Karpas-422 (cell line): ENCODE data around the gene FBXL22. TPM values are rescaled to one million over a fixed set of nuclear protein-coding genes. Genes with fewer than 3 reads are reported as not detected.
A peak's percentile ranks its signal among the peaks of the same experiment; 100 is the strongest.
"Not testable (repeated sequence)": the region's sequence is repeated elsewhere in the genome, so short reads cannot be mapped to it uniquely, and the experiment has no call there.

Experiments
- DNase-seq: peaks from one replicate; pipeline ENCODE4 v3.0.0-alpha.2; 2015
- H2AFZ ChIP-seq: fragments of 200-600 bp; sonication (generic); 2 replicates; pipeline ENCODE4 v1.6.1; 2014; ENCODE audit warnings: antibody characterized with exemption, low read length, mixed read lengths
- H3K27ac ChIP-seq: fragments of 200-600 bp; sonication (generic); 2 replicates; pipeline ENCODE4 v1.5.1; 2014; ENCODE audit warnings: mild to moderate bottlenecking, low read length, moderate library complexity
- H3K27me3 ChIP-seq: fragments of 200-600 bp; sonication (generic); 2 replicates; pipeline ENCODE4 v1.6.1; 2014; ENCODE audit warnings: low read length, mixed read lengths
- H3K36me3 ChIP-seq: fragments of 200-600 bp; sonication (generic); 2 replicates; pipeline ENCODE4 v1.6.1; 2014; ENCODE audit warnings: low read length, mixed read lengths; ENCODE audit not compliant: insufficient read depth
- H3K4me1 ChIP-seq: fragments of 200-600 bp; sonication (generic); 2 replicates; pipeline ENCODE4 v1.6.1; 2014; ENCODE audit warnings: mild to moderate bottlenecking, low read length, mixed read lengths
- H3K4me2 ChIP-seq: fragments of 200-600 bp; sonication (generic); 2 replicates; pipeline ENCODE4 v1.6.1; 2014; ENCODE audit warnings: low read length, low read depth, mild to moderate bottlenecking; ENCODE audit not compliant: poor library complexity, severe bottlenecking
- H3K4me3 ChIP-seq: fragments of 200-600 bp; sonication (generic); 2 replicates; pipeline ENCODE4 v1.5.1; 2014; ENCODE audit warnings: mild to moderate bottlenecking, antibody characterized with exemption, low read length, mixed read lengths
- H3K79me2 ChIP-seq: fragments of 200-600 bp; sonication (generic); 2 replicates; pipeline ENCODE4 v1.6.1; 2014; ENCODE audit warnings: mild to moderate bottlenecking, low read length, mixed read lengths
- H3K9ac ChIP-seq: fragments of 200-600 bp; sonication (generic); 2 replicates; pipeline ENCODE4 v1.6.0; 2014; ENCODE audit warnings: low read length
- H3K9me2 ChIP-seq: fragments of 200-600 bp; sonication (generic), shearing (Covaris generic); replicated peaks from 2 replicates; pipeline ENCODE4 v1.6.0; 2014; ENCODE audit warnings: mild to moderate bottlenecking, low read length, moderate library complexity; ENCODE audit not compliant: insufficient read depth
- H3K9me3 ChIP-seq: fragments of 300-700, 200-600 bp; sonication (generic); 2 replicates; pipeline ENCODE4 v1.6.1; 2014; ENCODE audit warnings: low read length, mixed read lengths
- H4K20me1 ChIP-seq: fragments of 200-600 bp; sonication (generic); 2 replicates; pipeline ENCODE4 v1.6.1; 2014; ENCODE audit warnings: mild to moderate bottlenecking, antibody characterized with exemption, low read length, low read depth; ENCODE audit not compliant: insufficient read depth
- total RNA-seq: library from RNA; depleted of rRNA; stranded (reverse); fragments of >200 nt; shearing (Covaris generic); gene quantifications from 2 replicates; pipeline ENCODE4 v1.2.3, GENCODE V29; 2014; ENCODE audit warnings: low replicate concordance

Gene FBXL22
- total RNA-seq, 1 experiment from 2014 or later: 0.15 TPM

DNA sequence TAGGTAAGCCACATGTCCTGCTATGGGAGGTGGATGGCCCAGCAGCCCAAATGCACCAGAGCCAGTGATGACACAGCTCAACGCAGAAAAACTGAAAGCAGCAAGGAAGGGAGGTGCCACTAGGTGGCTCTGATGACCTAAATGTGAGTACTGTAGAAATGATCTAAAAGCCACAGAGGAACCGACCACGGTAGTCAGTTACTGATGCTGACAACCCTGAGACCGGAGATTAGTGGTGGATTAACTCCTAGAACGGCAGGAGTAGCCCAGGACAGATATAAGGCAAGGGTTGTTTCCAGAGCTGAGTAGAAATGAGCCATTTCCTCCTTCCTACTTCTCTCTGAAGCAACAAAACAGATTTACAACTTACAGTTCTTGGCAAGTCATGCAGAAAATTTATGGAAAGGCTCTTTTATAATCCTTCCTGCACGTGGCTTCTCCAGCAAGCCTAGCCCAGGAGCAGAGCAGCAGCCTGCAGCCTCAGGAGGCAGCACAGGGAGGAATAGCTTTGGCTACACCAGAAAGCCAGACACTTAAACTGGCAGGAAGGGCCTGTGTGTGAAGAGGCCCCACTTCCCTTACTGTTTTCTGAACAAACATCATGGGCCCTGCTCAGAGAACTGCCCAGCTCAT lies 13.1 kb downstream of the FBXL22 start:
- H3K79me2 ChIP-seq: peaks cover 3% of the 10 kb centered on the region; the same call in 1 of the 2 replicates
- no peak overlapping the region for H2AFZ ChIP-seq
- peaks cover 6% of the 10 kb centered on the region; the same call in 1 of the 2 replicates for H4K20me1 ChIP-seq
- H3K4me1 ChIP-seq: peaks cover 29% of the 10 kb centered on the region
- no peak overlapping the region for H3K4me3 ChIP-seq
- peak overlapping the region; percentile 30 for H3K9ac ChIP-seq
- peak overlapping the region; percentile 69 for H3K27ac ChIP-seq
- H3K27me3 ChIP-seq: no peaks in the 10 kb centered on the region
- no peaks in the 10 kb centered on the region for H3K9me2 ChIP-seq
- peak; percentile 91 for DNase-seq
- H3K36me3 ChIP-seq: peaks cover 31% of the 10 kb centered on the region
- H3K9me3 ChIP-seq: no peaks in the 10 kb centered on the region
- H3K4me2 ChIP-seq: peak overlapping the region; percentile 34

GRCh38 chr15:63611177-63611576 lies 14.0 kb downstream of the FBXL22 start:
- Histone ChIP-seq H3K9me2 (no peaks in the 10 kb centered on the region), H3K4me1 (peaks cover 22% of the 10 kb centered on the region), H3K27me3 (no peaks in the 10 kb centered on the region), H4K20me1 (peaks cover 6% of the 10 kb centered on the region; the same call in 1 of the 2 replicates), H3K36me3 (peaks cover 37% of the 10 kb centered on the region), H3K27ac (peak overlapping the region; percentile 69), H2AFZ (no peak overlapping the region), H3K79me2 (peaks cover 3% of the 10 kb centered on the region; the same call in 1 of the 2 replicates), H3K4me3 (no peak overlapping the region), H3K4me2 (no peak overlapping the region), H3K9ac (peak overlapping the region; percentile 30; the same call in 1 of the 2 replicates), H3K9me3 (no peaks in the 10 kb centered on the region)
- DNase-seq: no peak

DNA sequence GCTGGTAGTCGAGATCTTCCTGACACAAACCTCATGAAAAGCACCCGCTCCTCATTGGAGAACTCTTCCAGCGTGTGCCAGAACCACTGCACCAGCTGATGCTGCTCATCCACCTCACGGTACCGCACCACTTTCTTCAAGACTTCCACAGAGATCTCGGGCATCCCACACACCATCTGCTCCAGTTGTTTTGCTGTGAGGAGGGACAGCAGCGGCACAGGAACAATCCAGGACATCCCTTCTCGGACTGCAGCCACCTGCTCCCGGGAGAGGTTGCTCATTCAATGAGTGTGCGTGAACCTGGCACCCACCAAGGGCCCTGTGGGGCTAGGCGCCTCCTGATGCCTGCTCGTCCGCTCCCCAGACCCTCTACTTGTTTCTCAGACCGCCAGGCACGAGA lies 15.1 kb downstream of the FBXL22 start:
- H3K36me3 ChIP-seq: peaks cover 40% of the 10 kb centered on the region

GRCh38 chr15:63615935-63616334 lies 18.7 kb downstream of the FBXL22 start:
- peaks cover 20% of the 10 kb centered on the region; the same call in 1 of the 2 replicates for H3K36me3 ChIP-seq
- H3K4me2 ChIP-seq: no peak overlapping the region
- H2AFZ ChIP-seq: no peak overlapping the region
- H3K27ac ChIP-seq: no peak overlapping the region
- H3K27me3 ChIP-seq: no peaks in the 10 kb centered on the region
- DNase-seq: no peak
- H3K9me2 ChIP-seq: no peaks in the 10 kb centered on the region
- no peaks in the 10 kb centered on the region for H3K79me2 ChIP-seq
- no peaks in the 10 kb centered on the region for H4K20me1 ChIP-seq
- H3K9ac ChIP-seq: no peak overlapping the region
- H3K4me3 ChIP-seq: no peak overlapping the region
- H3K9me3 ChIP-seq: no peaks in the 10 kb centered on the region
- peaks cover 7% of the 10 kb centered on the region for H3K4me1 ChIP-seq

More for the DNA sequence above, 15.1 kb downstream of the FBXL22 start:
- no peak overlapping the region for H3K27ac ChIP-seq
- H3K4me2 ChIP-seq: no peak overlapping the region
- H3K4me3 ChIP-seq: no peak overlapping the region
- peaks cover 3% of the 10 kb centered on the region; the same call in 1 of the 2 replicates for H3K79me2 ChIP-seq
- H3K9me3 ChIP-seq: no peaks in the 10 kb centered on the region
- H3K9ac ChIP-seq: no peak overlapping the region
- H3K27me3 ChIP-seq: no peaks in the 10 kb centered on the region
- no peak overlapping the region for H2AFZ ChIP-seq
- H4K20me1 ChIP-seq: peaks cover 6% of the 10 kb centered on the region; the same call in 1 of the 2 replicates
- peaks cover 21% of the 10 kb centered on the region for H3K4me1 ChIP-seq
- DNase-seq: no peak
- no peaks in the 10 kb centered on the region for H3K9me2 ChIP-seq

- not testable (repeated sequence) for H3K27me3 ChIP-seq, H3K79me2 ChIP-seq, H3K9me3 ChIP-seq, H3K9ac ChIP-seq, H3K4me3 ChIP-seq, DNase-seq, H3K9me2 ChIP-seq, H3K4me1 ChIP-seq, H3K27ac ChIP-seq, H4K20me1 ChIP-seq, H2AFZ ChIP-seq, H3K4me2 ChIP-seq
- peaks cover 25% of the 10 kb centered on the region; the same call in 1 of the 2 replicates for H3K36me3 ChIP-seq
Observed at GRCh38 chr15:63617147-63617546, 20.0 kb downstream of the FBXL22 start.

DNA sequence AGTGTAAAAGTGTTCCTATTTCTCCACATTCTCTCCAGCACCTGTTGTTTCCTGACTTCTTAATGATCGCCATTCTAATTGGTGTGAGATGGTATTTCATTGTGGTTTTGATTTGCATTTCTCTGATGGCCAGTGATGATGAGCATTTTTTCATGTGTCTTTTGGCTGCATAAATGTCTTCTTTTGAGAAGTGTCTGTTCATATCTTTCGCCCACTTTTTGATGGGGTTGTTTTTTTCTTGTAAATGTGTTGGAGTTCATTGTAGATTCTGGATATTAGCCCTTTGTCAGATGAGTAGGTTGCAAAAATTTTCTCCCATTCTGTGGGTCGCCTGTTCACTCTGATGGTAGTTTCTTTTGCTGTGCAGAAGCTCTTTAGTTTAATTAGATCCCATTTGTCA lies 20.4 kb downstream of the FBXL22 start:
- H3K9me3 ChIP-seq, H3K27me3 ChIP-seq, H3K4me2 ChIP-seq, H3K4me3 ChIP-seq, H3K27ac ChIP-seq, H3K9me2 ChIP-seq, H3K79me2 ChIP-seq, H4K20me1 ChIP-seq, H3K4me1 ChIP-seq, H3K9ac ChIP-seq, DNase-seq, H2AFZ ChIP-seq: not testable (repeated sequence)
- H3K36me3 ChIP-seq: peaks cover 29% of the 10 kb centered on the region

- H3K4me3 ChIP-seq, H3K9me3 ChIP-seq, H4K20me1 ChIP-seq, H2AFZ ChIP-seq, H3K9me2 ChIP-seq, H3K27ac ChIP-seq, H3K79me2 ChIP-seq, H3K4me1 ChIP-seq, H3K4me2 ChIP-seq, H3K9ac ChIP-seq, DNase-seq, H3K27me3 ChIP-seq: not testable (repeated sequence)
- H3K36me3 ChIP-seq: peaks cover 43% of the 10 kb centered on the region
Observed at GRCh38 chr15:63620760-63621159, 23.6 kb downstream of the FBXL22 start.

DNA sequence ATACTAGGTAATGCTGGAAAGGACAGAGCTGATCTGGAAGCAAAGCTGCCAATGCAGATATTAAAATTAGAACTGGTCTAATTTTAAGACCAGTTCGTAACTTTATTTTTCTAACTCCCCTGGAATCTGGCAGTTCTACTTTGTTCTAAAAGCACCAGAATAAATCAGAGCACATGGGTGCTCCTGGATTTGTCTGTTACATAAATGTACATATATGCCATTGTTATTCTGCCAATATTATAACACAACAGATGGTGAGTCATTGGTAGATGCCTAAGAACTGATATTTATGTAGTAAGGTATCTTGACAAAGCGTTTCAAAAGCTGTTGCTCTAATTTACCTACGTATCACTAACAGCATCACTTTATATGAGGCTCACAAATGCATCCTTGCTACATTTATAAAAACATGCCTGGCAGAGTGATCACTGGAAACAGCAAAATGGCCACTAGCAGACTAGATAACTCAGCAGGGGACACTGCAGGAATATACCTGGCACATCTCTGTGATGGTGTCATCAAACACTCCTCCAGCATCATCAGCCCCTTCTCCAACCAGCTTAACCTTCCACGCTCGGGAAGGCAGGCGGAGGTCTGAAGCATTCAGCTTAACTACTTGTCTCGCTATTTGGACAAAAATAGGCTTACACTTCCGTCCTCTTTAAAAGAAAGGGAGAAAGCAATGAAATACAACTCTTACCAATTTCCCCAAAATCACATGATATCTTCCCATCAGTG lies 26.2 kb downstream of the FBXL22 start:
- Histone ChIP-seq H3K4me2 (no peak overlapping the region), H3K27ac (no peak overlapping the region), H4K20me1 (no peaks in the 10 kb centered on the region), H3K9me2 (no peaks in the 10 kb centered on the region), H3K36me3 (peaks cover 55% of the 10 kb centered on the region), H2AFZ (no peak overlapping the region), H3K4me1 (peaks cover 10% of the 10 kb centered on the region), H3K4me3 (no peak overlapping the region), H3K27me3 (no peaks in the 10 kb centered on the region), H3K9ac (no peak overlapping the region), H3K79me2 (no peaks in the 10 kb centered on the region), H3K9me3 (no peaks in the 10 kb centered on the region)
- no peak for DNase-seq
